GM21737 (cell line): ENCODE measurements around the gene EFS.

Source experiments
- ATAC-seq: cut with Tn5 transposase; IDR thresholded peaks from one replicate; pipeline ENCODE4 v1.9.1; 2021; ENCODE audit warnings: mild to moderate bottlenecking, moderate library complexity; ENCODE audit not compliant: unreplicated experiment

Gene EFS

GRCh38 chr14:23359167-23359626 is 5.8 kb downstream of the EFS start:
- no peak for ATAC-seq

GRCh38 chr14:23358553-23359166 is 6.3 kb downstream of the EFS start:
- ATAC-seq: no peak

GRCh38 chr14:23358042-23358441 is 6.9 kb downstream of the EFS start:
- ATAC-seq: no peak

- ATAC-seq: no peak
Measured at GRCh38 chr14:23357261-23357660, 7.7 kb downstream of the EFS start.

GRCh38 chr14:23356662-23357061 is 8.3 kb downstream of the EFS start:
- ATAC-seq: no peak

GRCh38 chr14:23355871-23356435 is 9.0 kb downstream of the EFS start:
- no peak for ATAC-seq

GRCh38 chr14:23354990-23355389 is 10.0 kb downstream of the EFS start:
- ATAC-seq: no peak

- ATAC-seq: no peak
Measured at GRCh38 chr14:23353433-23353780, 11.6 kb downstream of the EFS start.

GRCh38 chr14:23352506-23353432 is 12.2 kb downstream of the EFS start, which contains the start of gene SLC22A17:
SLC22A17 (minus strand) TSS chr14:23352887.
- ATAC-seq: no peak

GRCh38 chr14:23351681-23352505 is 13.1 kb downstream of the EFS start:
- ATAC-seq: no peak

GRCh38 chr14:23349156-23349845 is 15.7 kb downstream of the EFS start:
- no peak for ATAC-seq

GRCh38 chr14:23348297-23348655 is 16.7 kb downstream of the EFS start:
- no peak for ATAC-seq

- ATAC-seq: no peak
Measured at GRCh38 chr14:23347406-23348296, 17.3 kb downstream of the EFS start.

- ATAC-seq: no peak
Measured at GRCh38 chr14:23346693-23347405, 18.1 kb downstream of the EFS start.

- no peak for ATAC-seq
Measured at GRCh38 chr14:23345987-23346692, 18.8 kb downstream of the EFS start.

GRCh38 chr14:23344481-23344880 is 20.5 kb downstream of the EFS start:
- no peak for ATAC-seq

GRCh38 chr14:23339506-23340268 is 25.3 kb downstream of the EFS start:
- ATAC-seq: no peak
